ENCODE results near the gene TP53BP1. TPM values are rescaled to one million over a fixed set of nuclear protein-coding genes. Genes with fewer than 3 reads are reported as not detected.

Gene TP53BP1
- 24.5 TPM for polyA plus RNA-seq (2013, experiment 1 of 2)
- polyA plus RNA-seq (2013, experiment 2 of 2): 24.6 TPM

GRCh38 chr15:43492673-43493601 lies at the start of gene TP53BP1:
Gene TP53BP1, minus strand, starts transcription at chr15:43493156. Its CDS starts 113 bp downstream, at chr15:43493043.
- Histone ChIP-seq H3K36me3 (replicated peaks in 1 of 2; ENCODE audit: control insufficient read depth in 2 of 2, insufficient read depth in 2 of 2, low read length in 2 of 2) (peaks cover 15 to 44% of the 10 kb centered on the region in 2 donors), H2BK12ac (ENCODE audit: low read length) (no peak within 1 kb of the TSS), H2BK15ac (ENCODE audit: low read length) (no peak within 1 kb of the TSS), H3K79me1 (ENCODE audit: low read depth, low read length) (no peaks in the 10 kb centered on the region), H3K18ac (ENCODE audit: low read length) (peak within 1 kb of the TSS; percentile 96), H2AFZ (ENCODE audit: low read length) (peak within 1 kb of the TSS; percentile 97), H3K23ac (ENCODE audit: low read depth, low read length, poor library complexity) (peak within 1 kb of the TSS; percentile 69), H4K91ac (ENCODE audit: low read depth, low read length, poor library complexity) (no peak within 1 kb of the TSS), H3K9me3 (replicated peaks in 1 of 2; ENCODE audit: control insufficient read depth in 2 of 2, insufficient read depth in 1 of 2, low read depth in 1 of 2, low read length in 2 of 2) (peaks cover 0 to 3% of the 10 kb centered on the region in 2 donors), H3K4ac (ENCODE audit: low read length) (no peak within 1 kb of the TSS), H3K4me3 (ENCODE audit: low read length in 2 of 2) (peak within 1 kb of the TSS; percentile 91 to 96), H2BK120ac (ENCODE audit: low read depth, low read length) (no peak within 1 kb of the TSS), H3K27me3 (ENCODE audit: control insufficient read depth in 3 of 3, insufficient read depth in 3 of 3, low read depth in 1 of 3, low read length in 3 of 3) (no peaks in the 10 kb centered on the region), H3K4me2 (ENCODE audit: insufficient read depth, low read length, poor library complexity, severe bottlenecking) (peak within 1 kb of the TSS; percentile 62), H3K4me1 (ENCODE audit: control insufficient read depth in 2 of 2, insufficient read depth in 1 of 2, low read depth in 1 of 2, low read length in 2 of 2) (peaks cover 7 to 9% of the 10 kb centered on the region in 2 donors), H3K9ac (ENCODE audit: low read depth, low read length, poor library complexity) (peak within 1 kb of the TSS; percentile 88), H2BK5ac (ENCODE audit: low read length) (no peak within 1 kb of the TSS), H3K27ac (replicated peaks; ENCODE audit: low read length) (peak within 1 kb of the TSS; percentile 84), H2AK5ac (ENCODE audit: low read depth, low read length) (no peak within 1 kb of the TSS), H3K14ac (ENCODE audit: low read length) (no peak within 1 kb of the TSS), H4K8ac (ENCODE audit: low read depth, low read length) (no peak within 1 kb of the TSS)
- WGBS, 2 donors (ENCODE audit: extremely low coverage in 2 of 2, insufficient read length in 2 of 2, insufficient replicate concordance in 1 of 2): no CpG with 5 or more reads among the region's 54 CpGs
- DNase-seq (ENCODE audit: low spot score): peak; percentile 96

- H4K91ac ChIP-seq (ENCODE audit: low read depth, low read length, poor library complexity): no peak overlapping the region
- no peak overlapping the region for H2AK5ac ChIP-seq (ENCODE audit: low read depth, low read length)
- H2BK15ac ChIP-seq (ENCODE audit: low read length): no peak overlapping the region
- no peak overlapping the region for H3K23ac ChIP-seq (ENCODE audit: low read depth, low read length, poor library complexity)
- no peak overlapping the region for H4K8ac ChIP-seq (ENCODE audit: low read depth, low read length)
- H3K14ac ChIP-seq (ENCODE audit: low read length): no peak overlapping the region
- DNase-seq (ENCODE audit: low spot score): no peak
- H3K79me1 ChIP-seq (ENCODE audit: low read depth, low read length): peaks cover 1% of the 10 kb centered on the region
- H3K27me3 ChIP-seq (ENCODE audit: control insufficient read depth in 3 of 3, insufficient read depth in 3 of 3, low read depth in 1 of 3, low read length in 3 of 3): no peaks in the 10 kb centered on the region
- no peak overlapping the region for H3K4me3 ChIP-seq (ENCODE audit: low read length in 2 of 2)
- H3K9ac ChIP-seq (ENCODE audit: low read depth, low read length, poor library complexity): no peak overlapping the region
- no peak overlapping the region for H2AFZ ChIP-seq (ENCODE audit: low read length)
- no peaks in the 10 kb centered on the region for H3K4me1 ChIP-seq (ENCODE audit: control insufficient read depth in 2 of 2, insufficient read depth in 1 of 2, low read depth in 1 of 2, low read length in 2 of 2)
- H3K27ac ChIP-seq (replicated peaks; ENCODE audit: low read length): no peak overlapping the region
- no peak overlapping the region for H2BK120ac ChIP-seq (ENCODE audit: low read depth, low read length)
- H3K36me3 ChIP-seq (replicated peaks in 1 of 2; ENCODE audit: control insufficient read depth in 2 of 2, insufficient read depth in 2 of 2, low read length in 2 of 2): no peaks in the 10 kb centered on the region
- no peaks in the 10 kb centered on the region for H3K9me3 ChIP-seq (replicated peaks in 1 of 2; ENCODE audit: control insufficient read depth in 2 of 2, insufficient read depth in 1 of 2, low read depth in 1 of 2, low read length in 2 of 2)
- H3K4ac ChIP-seq (ENCODE audit: low read length): no peak overlapping the region
- no peak overlapping the region for H2BK12ac ChIP-seq (ENCODE audit: low read length)
- no peak overlapping the region for H3K18ac ChIP-seq (ENCODE audit: low read length)
- no peak overlapping the region for H2BK5ac ChIP-seq (ENCODE audit: low read length)
- H3K4me2 ChIP-seq (ENCODE audit: insufficient read depth, low read length, poor library complexity, severe bottlenecking): no peak overlapping the region
Observed at GRCh38 chr15:43541785-43542184, 48.8 kb upstream of the TP53BP1 start.

GRCh38 chr15:43538091-43538490 lies 45.1 kb upstream of the TP53BP1 start:
- Histone ChIP-seq H2BK15ac (ENCODE audit: low read length) (no peak overlapping the region), H2BK12ac (ENCODE audit: low read length) (no peak overlapping the region), H3K14ac (ENCODE audit: low read length) (no peak overlapping the region), H3K4me3 (ENCODE audit: low read length in 2 of 2) (no peak overlapping the region), H2AK5ac (ENCODE audit: low read depth, low read length) (no peak overlapping the region), H3K4me1 (ENCODE audit: control insufficient read depth in 2 of 2, insufficient read depth in 1 of 2, low read depth in 1 of 2, low read length in 2 of 2) (no peaks in the 10 kb centered on the region), H3K36me3 (replicated peaks in 1 of 2; ENCODE audit: control insufficient read depth in 2 of 2, insufficient read depth in 2 of 2, low read length in 2 of 2) (peaks cover 7 to 9% of the 10 kb centered on the region in 2 donors), H3K4ac (ENCODE audit: low read length) (no peak overlapping the region), H3K79me1 (ENCODE audit: low read depth, low read length) (peaks cover 1% of the 10 kb centered on the region), H3K18ac (ENCODE audit: low read length) (no peak overlapping the region), H3K27ac (replicated peaks; ENCODE audit: low read length) (no peak overlapping the region), H2AFZ (ENCODE audit: low read length) (no peak overlapping the region), H3K4me2 (ENCODE audit: insufficient read depth, low read length, poor library complexity, severe bottlenecking) (no peak overlapping the region), H2BK5ac (ENCODE audit: low read length) (no peak overlapping the region), H4K91ac (ENCODE audit: low read depth, low read length, poor library complexity) (no peak overlapping the region), H3K27me3 (ENCODE audit: control insufficient read depth in 3 of 3, insufficient read depth in 3 of 3, low read depth in 1 of 3, low read length in 3 of 3) (no peaks in the 10 kb centered on the region), H3K9me3 (replicated peaks in 1 of 2; ENCODE audit: control insufficient read depth in 2 of 2, insufficient read depth in 1 of 2, low read depth in 1 of 2, low read length in 2 of 2) (no peaks in the 10 kb centered on the region), H3K23ac (ENCODE audit: low read depth, low read length, poor library complexity) (no peak overlapping the region), H2BK120ac (ENCODE audit: low read depth, low read length) (no peak overlapping the region), H3K9ac (ENCODE audit: low read depth, low read length, poor library complexity) (no peak overlapping the region), H4K8ac (ENCODE audit: low read depth, low read length) (no peak overlapping the region)
- no peak for DNase-seq (ENCODE audit: low spot score)
- WGBS, 2 donors (ENCODE audit: extremely low coverage in 2 of 2, insufficient read length in 2 of 2, insufficient replicate concordance in 1 of 2): no CpG with 5 or more reads among the region's 2 CpGs

GRCh38 chr15:43534897-43535296 lies 41.9 kb upstream of the TP53BP1 start:
- H2BK120ac ChIP-seq (ENCODE audit: low read depth, low read length): no peak overlapping the region
- no peak overlapping the region for H3K4me2 ChIP-seq (ENCODE audit: insufficient read depth, low read length, poor library complexity, severe bottlenecking)
- no peaks in the 10 kb centered on the region for H3K79me1 ChIP-seq (ENCODE audit: low read depth, low read length)
- no peak overlapping the region for H3K23ac ChIP-seq (ENCODE audit: low read depth, low read length, poor library complexity)
- H3K4me1 ChIP-seq (ENCODE audit: control insufficient read depth in 2 of 2, insufficient read depth in 1 of 2, low read depth in 1 of 2, low read length in 2 of 2): peaks cover 0 to 11% of the 10 kb centered on the region in 2 donors
- H3K4me3 ChIP-seq (ENCODE audit: low read length in 2 of 2): no peak overlapping the region
- H3K9ac ChIP-seq (ENCODE audit: low read depth, low read length, poor library complexity): no peak overlapping the region
- H4K91ac ChIP-seq (ENCODE audit: low read depth, low read length, poor library complexity): no peak overlapping the region
- H3K18ac ChIP-seq (ENCODE audit: low read length): no peak overlapping the region
- no peak overlapping the region for H2AK5ac ChIP-seq (ENCODE audit: low read depth, low read length)
- H3K4ac ChIP-seq (ENCODE audit: low read length): no peak overlapping the region
- no peak overlapping the region for H3K14ac ChIP-seq (ENCODE audit: low read length)
- H2BK5ac ChIP-seq (ENCODE audit: low read length): peak overlapping the region; percentile 46
- no peak overlapping the region for H2AFZ ChIP-seq (ENCODE audit: low read length)
- whole genome bisulfite sequencing, 2 donors (ENCODE audit: extremely low coverage in 2 of 2, insufficient read length in 2 of 2, insufficient replicate concordance in 1 of 2): no CpG with 5 or more reads among the region's 3 CpGs
- no peak overlapping the region for H2BK15ac ChIP-seq (ENCODE audit: low read length)
- H3K27me3 ChIP-seq (ENCODE audit: control insufficient read depth in 3 of 3, insufficient read depth in 3 of 3, low read depth in 1 of 3, low read length in 3 of 3): no peaks in the 10 kb centered on the region
- no peak overlapping the region for H2BK12ac ChIP-seq (ENCODE audit: low read length)
- no peak overlapping the region for H4K8ac ChIP-seq (ENCODE audit: low read depth, low read length)
- H3K27ac ChIP-seq (replicated peaks; ENCODE audit: low read length): no peak overlapping the region
- DNase-seq (ENCODE audit: low spot score): no peak
- no peaks in the 10 kb centered on the region for H3K9me3 ChIP-seq (replicated peaks in 1 of 2; ENCODE audit: control insufficient read depth in 2 of 2, insufficient read depth in 1 of 2, low read depth in 1 of 2, low read length in 2 of 2)
- peaks cover 7 to 13% of the 10 kb centered on the region in 2 donors for H3K36me3 ChIP-seq (replicated peaks in 1 of 2; ENCODE audit: control insufficient read depth in 2 of 2, insufficient read depth in 2 of 2, low read length in 2 of 2)
